Activated naive CD4-positive, alpha-beta T cell treated with anti-CD3 and anti-CD28 coated beads, Interleukin-2, amount 50 U/mL, for 72 hours (primary cell): Measurements from ENCODE around the gene BABAM2. TPM values are rescaled to one million over a fixed set of nuclear protein-coding genes. Genes with fewer than 3 reads are reported as not detected.
"Not testable (repeated sequence)": the region's sequence is repeated elsewhere in the genome, so short reads cannot be mapped to it uniquely, and the experiment has no call there.

ENCODE experiments used
- ATAC-seq, 2 donors: fragments of 150-1000 bp; cut with Tn5 transposase; 2 replicates each; pipeline ENCODE4 v1.10.0; 2021; ENCODE audit warnings: mild to moderate bottlenecking in 2 of 2, moderate library complexity in 2 of 2
- DNase-seq, 2 donors: peaks; one replicate each; pipeline ENCODE4 v3.0.0; 2021 to 2022; ENCODE audit warnings: low spot score in 2 of 2
- H3K27ac Mint-ChIP-seq, 2 donors: one replicate each; pipeline ENCODE4 v1.8.0; 2022; ENCODE audit warnings: mild to moderate bottlenecking in 2 of 2, mixed read lengths in 2 of 2
- H3K36me3 Mint-ChIP-seq, 2 donors: one replicate each; pipeline ENCODE4 v1.8.0; 2022; ENCODE audit warnings: mixed read lengths in 2 of 2
- H3K9me3 Mint-ChIP-seq, 2 donors: one replicate each; pipeline ENCODE4 v1.8.0; 2022; ENCODE audit warnings: mixed read lengths in 2 of 2
- total RNA-seq, 2 donors: library from RNA; stranded (reverse); gene quantifications; one replicate each; pipeline ENCODE4 v1.2.3, GENCODE V29; 2022

Gene BABAM2
- total RNA-seq, 2 donors from 2014 or later, result 45.2 to 59.8 TPM

- ATAC-seq, result no peak
- H3K27ac Mint-ChIP-seq, result no peak overlapping the region
- no peaks in the 10 kb centered on the region for H3K9me3 Mint-ChIP-seq
- H3K36me3 Mint-ChIP-seq, result peaks cover 4 to 8% of the 10 kb centered on the region in 2 donors
- no peak for DNase-seq
Observed at GRCh38 chr2:28240937-28241336, 350.4 kb downstream of the BABAM2 start.

GRCh38 chr2:28247290-28247689 lies 356.8 kb downstream of the BABAM2 start:
- Mint-ChIP-seq H3K27ac (no peak overlapping the region), H3K9me3 (no peaks in the 10 kb centered on the region), H3K36me3 (peaks cover under 1 to 5% of the 10 kb centered on the region in 2 donors)
- ATAC-seq (no peak), DNase-seq (no peak)

GRCh38 chr2:28247734-28248133 lies 357.2 kb downstream of the BABAM2 start:
- ATAC-seq (no peak), DNase-seq (no peak)
- Mint-ChIP-seq H3K36me3 (peaks cover 0 to 5% of the 10 kb centered on the region in 2 donors), H3K9me3 (no peaks in the 10 kb centered on the region), H3K27ac (no peak overlapping the region)

DNA sequence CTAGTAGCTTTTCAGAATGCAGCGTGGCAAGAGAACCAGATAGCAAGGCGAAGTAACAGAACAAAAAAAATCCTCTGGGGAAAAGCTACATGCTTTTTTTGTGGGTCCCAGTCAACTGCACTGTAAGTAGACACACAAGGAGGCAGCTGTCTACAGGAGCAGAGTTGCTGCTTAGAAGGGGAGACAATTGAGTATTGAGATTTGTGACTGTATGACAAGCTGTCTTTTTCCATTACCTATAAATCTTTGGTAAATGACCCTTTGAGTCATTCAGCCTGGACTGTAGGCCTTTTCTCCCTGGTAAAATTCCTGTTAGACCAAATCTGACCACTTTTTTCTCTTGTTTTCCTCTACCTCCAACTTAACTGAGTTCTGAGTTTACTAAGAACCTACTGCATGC lies 358.0 kb downstream of the BABAM2 start:
- no peaks in the 10 kb centered on the region for H3K9me3 Mint-ChIP-seq
- ATAC-seq (no peak), DNase-seq (no peak)
- H3K36me3 Mint-ChIP-seq, result peaks cover 0 to 8% of the 10 kb centered on the region in 2 donors
- H3K27ac Mint-ChIP-seq, result no peak overlapping the region

DNA sequence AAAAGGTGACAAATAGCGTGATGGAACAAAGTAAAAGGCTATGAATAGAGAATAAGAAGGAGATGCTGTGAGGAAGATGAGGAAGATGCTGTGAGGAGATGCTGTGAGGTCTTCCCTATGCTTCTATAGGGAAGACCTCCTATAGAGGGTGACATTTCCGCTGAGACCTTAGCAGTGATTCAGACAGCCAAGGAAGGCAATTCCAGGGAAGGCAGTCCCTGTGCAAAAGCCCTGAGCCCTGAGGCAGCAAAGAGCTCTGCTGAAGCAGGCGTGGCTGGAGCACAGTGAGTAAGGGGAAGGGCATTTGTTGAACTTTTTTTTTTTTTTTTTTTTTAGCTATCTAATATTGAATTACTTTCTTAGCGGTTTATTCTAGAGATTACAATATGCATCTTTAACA lies 359.5 kb downstream of the BABAM2 start:
- Mint-ChIP-seq H3K27ac (peak overlapping the region in 1 of 2 donors; percentile 27), H3K9me3 (no peaks in the 10 kb centered on the region), H3K36me3 (peaks cover 0 to 11% of the 10 kb centered on the region in 2 donors)
- ATAC-seq, result no peak
- DNase-seq, result no peak

DNA sequence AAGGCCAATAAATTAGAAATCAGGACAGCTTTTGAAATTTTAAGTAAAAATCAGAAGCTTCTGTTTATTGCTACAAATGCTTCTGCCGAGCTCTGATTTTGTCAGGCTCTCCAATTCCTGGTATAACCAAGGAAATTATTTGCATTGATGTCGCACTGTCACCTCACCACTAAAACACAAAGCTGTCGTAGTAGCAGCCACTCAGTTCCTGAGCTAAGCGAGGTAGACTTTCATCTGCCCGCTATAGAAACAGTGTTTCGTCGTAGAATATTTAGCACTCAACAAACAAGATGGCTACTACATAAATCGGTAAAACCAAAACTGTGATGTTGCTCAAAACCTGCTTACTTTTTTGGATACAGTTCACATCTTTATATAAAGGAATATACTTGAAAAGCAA lies 360.8 kb downstream of the BABAM2 start:
- H3K9me3 Mint-ChIP-seq, result no peaks in the 10 kb centered on the region
- H3K27ac Mint-ChIP-seq, result peak overlapping the region in 1 of 2 donors; percentile 89
- peak in 1 of 2 donors; percentile 66 for ATAC-seq
- DNase-seq, result no peak
- peaks cover 0 to 11% of the 10 kb centered on the region in 2 donors for H3K36me3 Mint-ChIP-seq

DNA sequence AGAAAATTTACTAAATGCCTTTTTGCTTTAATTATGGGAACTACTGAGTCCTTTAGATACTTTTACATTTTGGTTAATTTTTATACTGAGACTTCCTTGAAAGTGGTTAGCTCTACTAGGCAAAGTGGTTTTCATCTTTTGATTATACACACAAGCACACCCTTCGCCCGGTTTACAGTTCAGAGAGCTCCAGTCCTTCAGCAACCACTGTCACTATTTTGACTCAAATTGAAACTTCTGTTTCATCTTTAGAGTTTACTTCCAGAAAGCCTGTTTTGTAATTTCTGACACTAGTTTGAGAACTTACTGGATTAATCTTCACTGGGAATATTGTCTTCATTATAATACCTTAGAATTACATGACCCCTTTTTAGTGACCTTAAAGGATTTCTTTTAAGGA lies 361.8 kb downstream of the BABAM2 start:
- peaks cover 0 to 11% of the 10 kb centered on the region in 2 donors for H3K36me3 Mint-ChIP-seq
- ATAC-seq (peak; percentile 93 to 97), DNase-seq (peak in 1 of 2 donors; percentile 47)
- H3K9me3 Mint-ChIP-seq, result no peaks in the 10 kb centered on the region
- H3K27ac Mint-ChIP-seq, result no peak overlapping the region

GRCh38 chr2:28253543-28253942 lies 363.0 kb downstream of the BABAM2 start:
- no peaks in the 10 kb centered on the region for H3K9me3 Mint-ChIP-seq
- DNase-seq, result no peak
- no peak overlapping the region for H3K27ac Mint-ChIP-seq
- ATAC-seq, result no peak
- H3K36me3 Mint-ChIP-seq, result peaks cover 0 to 11% of the 10 kb centered on the region in 2 donors

- H3K27ac Mint-ChIP-seq, H3K9me3 Mint-ChIP-seq, H3K36me3 Mint-ChIP-seq, DNase-seq, ATAC-seq: not testable (repeated sequence)
Observed at GRCh38 chr2:28255231-28255630, 364.7 kb downstream of the BABAM2 start.

- H3K27ac Mint-ChIP-seq, result no peak overlapping the region
- DNase-seq (no peak), ATAC-seq (no peak)
- H3K9me3 Mint-ChIP-seq, result no peaks in the 10 kb centered on the region
- H3K36me3 Mint-ChIP-seq, result peaks cover 0 to 6% of the 10 kb centered on the region in 2 donors
Observed at GRCh38 chr2:28257182-28257581, 366.7 kb downstream of the BABAM2 start.

DNA sequence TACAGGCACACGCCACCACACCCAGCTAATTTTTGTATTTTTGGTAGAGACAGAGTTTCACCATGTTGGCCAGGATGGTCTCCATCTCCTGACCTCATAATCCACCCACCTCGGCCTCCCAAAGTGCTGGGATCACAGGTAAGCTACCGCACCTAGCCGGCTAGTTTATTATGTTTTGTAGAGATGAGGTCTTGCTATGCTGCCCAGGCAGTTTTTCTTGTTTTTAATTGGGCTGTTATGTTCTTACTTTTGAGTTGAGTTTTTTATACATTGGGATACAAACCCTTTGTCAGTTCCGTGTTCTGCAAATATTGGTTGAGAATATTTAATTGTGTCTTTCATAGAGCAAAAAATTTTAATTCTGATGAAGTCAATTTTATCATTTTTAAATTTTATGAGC lies 368.7 kb downstream of the BABAM2 start:
- DNase-seq, ATAC-seq, H3K9me3 Mint-ChIP-seq, H3K36me3 Mint-ChIP-seq, H3K27ac Mint-ChIP-seq: not testable (repeated sequence)

GRCh38 chr2:28263690-28264089 lies 373.2 kb downstream of the BABAM2 start:
- no peak for ATAC-seq
- Mint-ChIP-seq H3K27ac (no peak overlapping the region), H3K9me3 (no peaks in the 10 kb centered on the region)

DNA sequence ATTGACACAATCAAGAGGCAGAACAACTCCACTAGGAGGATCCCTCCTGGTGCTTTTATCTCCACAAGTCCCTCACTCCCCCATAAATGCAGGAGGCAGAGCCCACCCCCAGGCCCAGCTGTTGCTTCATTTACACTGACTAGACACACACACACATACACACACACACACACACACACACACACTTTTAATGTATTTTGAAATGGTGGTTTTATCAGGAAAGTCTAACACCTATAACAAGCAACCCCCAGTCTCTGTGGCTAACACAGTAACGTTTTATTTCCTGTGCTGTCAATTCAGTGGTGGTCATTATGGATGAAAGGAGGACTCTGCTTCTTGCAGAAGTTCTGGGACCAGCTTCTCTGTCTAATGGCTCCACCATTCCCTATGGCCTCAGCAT lies 376.8 kb downstream of the BABAM2 start:
- ATAC-seq, result no peak
- no peak overlapping the region for H3K27ac Mint-ChIP-seq
- peaks cover 0 to 8% of the 10 kb centered on the region in 2 donors for H3K36me3 Mint-ChIP-seq
- H3K9me3 Mint-ChIP-seq, result peaks cover 0 to 5% of the 10 kb centered on the region in 2 donors
- DNase-seq, result no peak

More at GRCh38 chr2:28263690-28264089, 373.2 kb downstream of the BABAM2 start:
- DNase-seq, result no peak
- H3K36me3 Mint-ChIP-seq, result no peaks in the 10 kb centered on the region

GRCh38 chr2:28268386-28268785 lies 377.9 kb downstream of the BABAM2 start:
- ATAC-seq (no peak), DNase-seq (no peak)
- Mint-ChIP-seq H3K36me3 (peaks cover 0 to 13% of the 10 kb centered on the region in 2 donors), H3K27ac (no peak overlapping the region), H3K9me3 (peaks cover 0 to 5% of the 10 kb centered on the region in 2 donors)

GRCh38 chr2:28269019-28269784 lies 378.7 kb downstream of the BABAM2 start:
- DNase-seq (no peak), ATAC-seq (no peak)
- peaks cover 0 to 5% of the 10 kb centered on the region in 2 donors for H3K9me3 Mint-ChIP-seq
- peak overlapping the region in 1 of 2 donors; percentile 28 for H3K27ac Mint-ChIP-seq
- H3K36me3 Mint-ChIP-seq, result peaks cover 2 to 13% of the 10 kb centered on the region in 2 donors

GRCh38 chr2:28270456-28271152 lies 380.1 kb downstream of the BABAM2 start:
- DNase-seq, result no peak
- H3K9me3 Mint-ChIP-seq, result peaks cover 0 to 5% of the 10 kb centered on the region in 2 donors
- ATAC-seq, result no peak
- H3K27ac Mint-ChIP-seq, result no peak overlapping the region
- peaks cover 5 to 13% of the 10 kb centered on the region in 2 donors for H3K36me3 Mint-ChIP-seq

- ATAC-seq (peak in 1 of 2 donors; percentile 9), DNase-seq (no peak)
- Mint-ChIP-seq H3K27ac (no peak overlapping the region), H3K36me3 (peaks cover 5 to 13% of the 10 kb centered on the region in 2 donors), H3K9me3 (peaks cover 0 to 5% of the 10 kb centered on the region in 2 donors)
Observed at GRCh38 chr2:28271231-28271918, 380.8 kb downstream of the BABAM2 start.
